Measurements from ENCODE around the gene EPN3.

EPN3 gene

GRCh38 chr17:50590946-50591737, 58.6 kb downstream of the EPN3 start:
- H3K27me3 ChIP-seq (ENCODE audit: control insufficient read depth, insufficient read depth, low read length), result no peaks in the 10 kb centered on the region
- peaks cover 13% of the 10 kb centered on the region for H3K4me1 ChIP-seq (ENCODE audit: control insufficient read depth, insufficient read depth, low read length)
- H3K4me3 ChIP-seq (ENCODE audit: low read length), result no peak overlapping the region
- no peaks in the 10 kb centered on the region for H3K9me3 ChIP-seq (ENCODE audit: control insufficient read depth, low read length)
- H3K36me3 ChIP-seq (ENCODE audit: control insufficient read depth, insufficient read depth, low read length), result no peaks in the 10 kb centered on the region
- no peak overlapping the region for H3K9ac ChIP-seq (ENCODE audit: low read length)

GRCh38 chr17:50593321-50593720, 60.8 kb downstream of the EPN3 start:
- Histone ChIP-seq H3K27me3 (ENCODE audit: control insufficient read depth, insufficient read depth, low read length) (no peaks in the 10 kb centered on the region), H3K9ac (ENCODE audit: low read length) (no peak overlapping the region), H3K36me3 (ENCODE audit: control insufficient read depth, insufficient read depth, low read length) (no peaks in the 10 kb centered on the region), H3K4me3 (ENCODE audit: low read length) (no peak overlapping the region), H3K4me1 (ENCODE audit: control insufficient read depth, insufficient read depth, low read length) (peaks cover 13% of the 10 kb centered on the region), H3K9me3 (ENCODE audit: control insufficient read depth, low read length) (no peaks in the 10 kb centered on the region)
